ENCODE measurements around the gene PDE4D.

The PDE4D gene

GRCh38 chr5:59543821-59544442, 349.6 kb downstream of the PDE4D start:
- Mint-ChIP-seq H3K27me3 (no peaks in the 10 kb centered on the region), H3K4me3 (no peak overlapping the region), H3K9me3 (no peaks in the 10 kb centered on the region), H3K4me1 (ENCODE audit: low read depth) (no peaks in the 10 kb centered on the region), H3K27ac (no peak overlapping the region), H3K36me3 (ENCODE audit: low read depth) (no peaks in the 10 kb centered on the region)
- intact Hi-C loops (cut with micrococcal nuclease) = no loop called here

GRCh38 chr5:59542851-59543820, 350.4 kb downstream of the PDE4D start:
- intact Hi-C loops (cut with micrococcal nuclease) = no loop called here

DNA sequence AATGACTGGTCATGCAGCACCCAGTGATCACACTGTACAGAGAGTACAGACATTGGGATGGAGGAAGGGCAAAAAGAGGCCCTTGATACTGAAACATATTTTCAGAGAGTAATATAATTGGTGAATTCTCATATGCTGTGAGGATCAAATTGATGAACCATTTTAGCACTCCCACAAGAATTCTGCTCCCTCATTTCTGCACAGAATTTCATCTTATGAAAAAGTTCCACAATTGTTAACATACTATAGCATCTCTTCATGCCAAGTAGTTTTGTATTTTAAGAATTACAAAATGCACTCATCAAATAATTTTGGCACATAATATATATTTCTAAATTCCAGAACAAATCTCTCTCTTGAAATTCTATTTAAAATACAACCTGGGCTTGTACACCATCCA, 351.2 kb downstream of the PDE4D start:
- no peaks in the 10 kb centered on the region for H3K27me3 Mint-ChIP-seq
- intact Hi-C loops (cut with micrococcal nuclease) = no loop called here
- peaks cover 7% of the 10 kb centered on the region for H3K4me1 Mint-ChIP-seq (ENCODE audit: low read depth)
- H3K4me3 Mint-ChIP-seq = no peak overlapping the region
- H3K36me3 Mint-ChIP-seq (ENCODE audit: low read depth) = no peaks in the 10 kb centered on the region
- H3K27ac Mint-ChIP-seq = no peak overlapping the region
- no peaks in the 10 kb centered on the region for H3K9me3 Mint-ChIP-seq

More at GRCh38 chr5:59542851-59543820, 350.4 kb downstream of the PDE4D start:
- Mint-ChIP-seq H3K4me3 (no peak overlapping the region), H3K27ac (no peak overlapping the region), H3K4me1 (ENCODE audit: low read depth) (peaks cover 7% of the 10 kb centered on the region), H3K27me3 (no peaks in the 10 kb centered on the region), H3K36me3 (ENCODE audit: low read depth) (no peaks in the 10 kb centered on the region), H3K9me3 (no peaks in the 10 kb centered on the region)

DNA sequence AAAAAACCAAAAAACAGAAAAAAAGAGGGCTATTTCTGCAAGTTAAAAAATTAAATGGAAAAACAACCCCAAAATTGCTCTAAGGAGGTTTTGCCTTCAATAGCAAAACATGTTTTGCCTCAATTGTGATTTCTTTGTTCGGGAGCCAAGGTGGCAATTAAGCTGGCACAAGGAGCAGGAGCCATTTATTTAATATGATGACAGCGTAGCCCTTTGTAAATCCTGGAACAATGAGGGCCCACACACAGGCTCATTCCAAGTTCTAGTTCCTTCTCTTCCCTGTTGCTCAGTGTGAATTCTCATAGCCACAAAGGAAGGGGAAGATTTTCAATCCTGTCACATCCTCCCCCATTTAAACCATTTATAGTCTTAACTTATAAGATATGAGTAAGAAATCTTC, 353.2 kb downstream of the PDE4D start:
- Mint-ChIP-seq H3K36me3 (ENCODE audit: low read depth) (no peaks in the 10 kb centered on the region), H3K27me3 (no peaks in the 10 kb centered on the region), H3K4me3 (no peak overlapping the region), H3K27ac (no peak overlapping the region), H3K9me3 (no peaks in the 10 kb centered on the region), H3K4me1 (ENCODE audit: low read depth) (peaks cover 7% of the 10 kb centered on the region)
- intact Hi-C loops (cut with micrococcal nuclease) = no loop called here

GRCh38 chr5:59538750-59539121, 354.8 kb downstream of the PDE4D start:
- Mint-ChIP-seq H3K4me3 (no peak overlapping the region), H3K27ac (no peak overlapping the region), H3K4me1 (ENCODE audit: low read depth) (peaks cover 7% of the 10 kb centered on the region), H3K9me3 (no peaks in the 10 kb centered on the region), H3K36me3 (ENCODE audit: low read depth) (no peaks in the 10 kb centered on the region), H3K27me3 (no peaks in the 10 kb centered on the region)
- intact Hi-C loops (cut with micrococcal nuclease) = no loop called here

DNA sequence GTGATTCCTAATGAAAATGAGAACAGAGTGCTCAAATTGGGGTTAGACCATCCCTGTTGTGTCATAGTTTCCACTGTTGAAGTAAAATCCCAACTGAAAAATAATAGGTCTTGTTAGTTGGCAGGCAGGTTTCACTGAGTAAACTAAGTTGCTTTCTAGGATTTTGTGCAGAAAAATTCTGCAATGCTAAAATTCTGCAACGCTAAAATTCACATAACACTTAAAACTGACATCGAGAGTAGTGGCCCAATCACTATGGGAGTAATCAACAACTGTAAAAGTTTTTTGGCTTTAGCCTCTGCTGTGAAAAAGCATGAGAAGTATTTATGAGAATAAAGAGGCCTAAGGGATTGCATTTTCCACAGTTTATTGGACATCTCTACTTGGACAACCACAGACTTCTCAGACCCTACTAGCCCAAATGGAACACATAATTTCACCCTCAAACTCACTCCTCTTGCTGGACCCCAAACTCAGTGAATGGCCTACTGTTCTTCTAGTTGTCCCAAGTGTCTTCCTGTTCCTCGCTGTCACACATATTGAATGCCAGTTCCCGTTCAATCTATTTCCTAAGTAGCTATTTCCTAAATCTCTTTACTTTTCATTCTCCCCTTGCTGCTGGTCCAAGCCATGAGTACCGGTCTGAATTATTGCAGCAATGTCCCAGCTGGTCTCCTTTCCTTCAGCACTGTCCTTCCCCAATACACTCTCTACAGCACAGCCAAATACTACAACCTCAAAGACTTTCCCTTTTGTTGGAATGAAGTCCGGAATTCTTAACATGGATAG, 355.4 kb downstream of the PDE4D start:
- Mint-ChIP-seq H3K4me3 (no peak overlapping the region), H3K9me3 (no peaks in the 10 kb centered on the region), H3K27me3 (no peaks in the 10 kb centered on the region), H3K27ac (no peak overlapping the region), H3K36me3 (ENCODE audit: low read depth) (no peaks in the 10 kb centered on the region), H3K4me1 (ENCODE audit: low read depth) (peaks cover 7% of the 10 kb centered on the region)
- intact Hi-C loops (cut with micrococcal nuclease) = no loop called here

GRCh38 chr5:59536875-59537274, 356.7 kb downstream of the PDE4D start:
- no peak overlapping the region for H3K4me3 Mint-ChIP-seq
- intact Hi-C loops (cut with micrococcal nuclease) = no loop called here
- no peak overlapping the region for H3K27ac Mint-ChIP-seq
- H3K36me3 Mint-ChIP-seq (ENCODE audit: low read depth) = no peaks in the 10 kb centered on the region
- no peaks in the 10 kb centered on the region for H3K27me3 Mint-ChIP-seq
- peaks cover 7% of the 10 kb centered on the region for H3K4me1 Mint-ChIP-seq (ENCODE audit: low read depth)
- no peaks in the 10 kb centered on the region for H3K9me3 Mint-ChIP-seq

- peaks cover 7% of the 10 kb centered on the region for H3K4me1 Mint-ChIP-seq (ENCODE audit: low read depth)
- no peak overlapping the region for H3K27ac Mint-ChIP-seq
- H3K9me3 Mint-ChIP-seq = no peaks in the 10 kb centered on the region
- intact Hi-C loops (cut with micrococcal nuclease) = no loop called here
- H3K36me3 Mint-ChIP-seq (ENCODE audit: low read depth) = no peaks in the 10 kb centered on the region
- no peak overlapping the region for H3K4me3 Mint-ChIP-seq
- H3K27me3 Mint-ChIP-seq = no peaks in the 10 kb centered on the region
Measured at GRCh38 chr5:59535561-59535960, 358.0 kb downstream of the PDE4D start.

GRCh38 chr5:59533730-59534108, 359.8 kb downstream of the PDE4D start:
- Mint-ChIP-seq H3K4me1 (ENCODE audit: low read depth) (peaks cover 5% of the 10 kb centered on the region), H3K27ac (no peak overlapping the region), H3K27me3 (no peaks in the 10 kb centered on the region), H3K36me3 (ENCODE audit: low read depth) (no peaks in the 10 kb centered on the region), H3K4me3 (no peak overlapping the region), H3K9me3 (no peaks in the 10 kb centered on the region)
- intact Hi-C loops (cut with micrococcal nuclease) = no loop called here

- no peak overlapping the region for H3K4me3 Mint-ChIP-seq
- no peak overlapping the region for H3K27ac Mint-ChIP-seq
- H3K27me3 Mint-ChIP-seq = no peaks in the 10 kb centered on the region
- H3K9me3 Mint-ChIP-seq = no peaks in the 10 kb centered on the region
- no peaks in the 10 kb centered on the region for H3K36me3 Mint-ChIP-seq (ENCODE audit: low read depth)
- intact Hi-C loops (cut with micrococcal nuclease) = no loop called here
- no peaks in the 10 kb centered on the region for H3K4me1 Mint-ChIP-seq (ENCODE audit: low read depth)
Measured at GRCh38 chr5:59532979-59533729, 360.4 kb downstream of the PDE4D start.

DNA sequence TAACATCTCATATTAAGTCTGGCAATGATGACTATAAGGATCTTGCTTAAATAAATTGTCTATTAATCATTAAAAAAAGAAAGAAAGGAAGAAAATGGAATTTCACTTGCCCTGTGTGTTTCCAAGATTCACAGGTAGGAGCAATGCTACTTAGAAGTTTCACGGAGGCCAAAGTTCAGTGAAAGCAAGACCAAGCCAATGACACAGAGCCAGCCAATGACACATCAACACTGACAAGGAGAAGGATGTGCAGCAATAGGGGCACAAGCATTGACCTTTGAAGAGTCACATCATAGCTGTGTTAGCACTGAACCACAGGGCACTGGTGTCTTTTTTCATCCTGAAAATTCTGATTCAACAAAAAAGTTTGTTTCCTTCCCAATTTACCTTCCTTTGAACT, 364.3 kb downstream of the PDE4D start:
- Mint-ChIP-seq H3K4me1 (ENCODE audit: low read depth) (no peaks in the 10 kb centered on the region), H3K27me3 (no peaks in the 10 kb centered on the region), H3K27ac (no peak overlapping the region), H3K36me3 (ENCODE audit: low read depth) (peaks cover 3% of the 10 kb centered on the region), H3K9me3 (peaks cover 5% of the 10 kb centered on the region), H3K4me3 (no peak overlapping the region)
- intact Hi-C loops (cut with micrococcal nuclease) = no loop called here

- no peaks in the 10 kb centered on the region for H3K4me1 Mint-ChIP-seq (ENCODE audit: low read depth)
- H3K36me3 Mint-ChIP-seq (ENCODE audit: low read depth) = peaks cover 8% of the 10 kb centered on the region
- intact Hi-C loops (cut with micrococcal nuclease) = no loop called here
- peaks cover 14% of the 10 kb centered on the region for H3K9me3 Mint-ChIP-seq
- H3K4me3 Mint-ChIP-seq = no peak overlapping the region
- no peaks in the 10 kb centered on the region for H3K27me3 Mint-ChIP-seq
- no peak overlapping the region for H3K27ac Mint-ChIP-seq
Measured at GRCh38 chr5:59528202-59528862, 365.2 kb downstream of the PDE4D start.

DNA sequence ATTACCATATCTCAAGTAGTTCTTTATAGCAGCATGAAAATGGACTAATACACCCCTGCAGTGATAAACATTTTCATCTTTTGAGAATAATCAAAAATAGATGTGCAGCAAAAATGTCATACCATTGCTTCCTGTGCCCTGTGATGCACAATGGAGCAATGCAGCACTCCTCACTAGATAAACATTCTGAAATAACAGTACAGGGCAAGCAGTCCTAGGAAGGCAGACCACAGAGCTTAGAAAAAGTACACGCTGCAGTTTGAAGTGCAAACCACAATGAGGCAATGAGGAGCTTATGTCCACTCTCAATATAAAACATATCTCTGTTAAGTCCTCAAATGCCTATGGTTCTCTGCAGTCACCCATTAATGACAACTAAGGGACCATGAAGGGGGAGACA, 367.6 kb downstream of the PDE4D start:
- no peak overlapping the region for H3K4me3 Mint-ChIP-seq
- no peaks in the 10 kb centered on the region for H3K27me3 Mint-ChIP-seq
- peaks cover 8% of the 10 kb centered on the region for H3K36me3 Mint-ChIP-seq (ENCODE audit: low read depth)
- H3K4me1 Mint-ChIP-seq (ENCODE audit: low read depth) = no peaks in the 10 kb centered on the region
- H3K9me3 Mint-ChIP-seq = peaks cover 22% of the 10 kb centered on the region
- no peak overlapping the region for H3K27ac Mint-ChIP-seq
- intact Hi-C loops (cut with micrococcal nuclease) = no loop called here

All from dendritic cell treated with granulocyte-macrophage colony-stimulating factor and Interleukin-4, amounts not matched to agents 40 ng/mL and 50 ng/mL, for 4 days (primary cell).